Transverse colon (tissue), 4 donors: ENCODE results near the gene CYRIA. TPM values are rescaled to one million over a fixed set of nuclear protein-coding genes. Genes with fewer than 3 reads are reported as not detected.

ENCODE experiments used
- DNase-seq: peaks from one replicate; pipeline ENCODE4 v3.0.0-alpha.2; 2019
- H3K27ac ChIP-seq, 4 donors: fragments of 200-600 bp; sonication (generic); 2 replicates each; pipeline ENCODE4 v1.5.1; 2016 to 2018; ENCODE audit warnings: inconsistent platforms in 4 of 4
- H3K27me3 ChIP-seq: fragments of 200-600 bp; sonication (generic); 2 replicates; pipeline ENCODE4 v1.5.1; 2017; ENCODE audit warnings: inconsistent platforms
- H3K36me3 ChIP-seq, 4 donors: fragments of 200-600 bp; sonication (generic); 2 replicates each; pipeline ENCODE4 v1.5.1; 2017 to 2019; ENCODE audit warnings: inconsistent platforms in 4 of 4
- H3K4me1 ChIP-seq, 4 donors: fragments of 200-600 bp; sonication (generic); 2 replicates each; pipeline ENCODE4 v1.5.1; 2017 to 2020; ENCODE audit warnings: inconsistent platforms in 4 of 4
- H3K4me3 ChIP-seq, 4 donors: fragments of 200-600 bp; sonication (generic); 1 replicate in 1 of 4; 2 replicates in 3 of 4; pipeline versions ENCODE4 v1.5.1 to v1.6.1; 2017 to 2019; ENCODE audit warnings: inconsistent platforms in 4 of 4
- H3K9me3 ChIP-seq, 2 donors: fragments of 200-600 bp; sonication (generic); 2 replicates each; pipeline ENCODE4 v1.5.1; 2017 to 2019; ENCODE audit warnings: inconsistent platforms in 2 of 2
- CTCF ChIP-seq, 5 experiments: fragments of 200-600 bp in 3 of 5; fragments of 450-650 bp in 2 of 5; sonication (generic) in 3 of 5; IDR thresholded peaks; 1 replicate in 2 of 5; 2 replicates in 3 of 5; pipeline ENCODE4 v1.5.1; 2016 to 2017; ENCODE audit warnings: antibody characterized with exemption in 5 of 5, inconsistent platforms in 3 of 5, mild to moderate bottlenecking in 2 of 5, moderate library complexity in 1 of 5
- EP300 ChIP-seq: sonication (generic); formaldehyde crosslinking; IDR thresholded peaks from one replicate; pipeline ENCODE4 v1.6.1; 2017; ENCODE audit warnings: antibody characterized with exemption, low read depth
- POLR2A ChIP-seq: fragments of 450-650 bp; IDR thresholded peaks from one replicate; pipeline ENCODE4 v1.6.1; 2016; ENCODE audit warnings: antibody characterized with exemption, mild to moderate bottlenecking, moderate library complexity
- POLR2AphosphoS5 ChIP-seq, 3 donors: sonication (generic); formaldehyde crosslinking; IDR thresholded peaks; one replicate each; pipeline ENCODE4 v1.6.1; 2016; ENCODE audit warnings: antibody characterized with exemption in 3 of 3
- WGBS, 2 donors: methylation state at CpG; one replicate each; pipeline ENCODE4 v1.1.5; 2018; ENCODE audit warnings: low coverage in 1 of 2; 5-methylcytosine and 5-hydroxymethylcytosine counted together
- in situ Hi-C, 4 donors: fragments of 200-750 bp; cut with MboI; loops; one replicate each; pipeline versions ENCODE4 v1.15.0 to v1.15.1; 2017; ENCODE audit warnings: low sequenced_read_pairs in 3 of 4, low pct_ligation_motif_present in 1 of 4, low pct_unique_long_range_greater_than_20kb in 1 of 4
- intact Hi-C: fragments of 100-400 bp; cut with DNase I; formaldehyde crosslinking; loops from one replicate; pipeline ENCODE4 v1.15.1; 2023; ENCODE audit warnings: low total_unique reads
- total RNA-seq, 4 donors: library from RNA; depleted of rRNA; stranded (reverse); fragments of >200 nt; gene quantifications; one replicate each; pipeline ENCODE4 v1.1.0, GENCODE V29; 2016

CYRIA gene
- total RNA-seq, 4 donors from 2014 or later, result 0.20 to 8.4 (median 2.6) TPM

DNA sequence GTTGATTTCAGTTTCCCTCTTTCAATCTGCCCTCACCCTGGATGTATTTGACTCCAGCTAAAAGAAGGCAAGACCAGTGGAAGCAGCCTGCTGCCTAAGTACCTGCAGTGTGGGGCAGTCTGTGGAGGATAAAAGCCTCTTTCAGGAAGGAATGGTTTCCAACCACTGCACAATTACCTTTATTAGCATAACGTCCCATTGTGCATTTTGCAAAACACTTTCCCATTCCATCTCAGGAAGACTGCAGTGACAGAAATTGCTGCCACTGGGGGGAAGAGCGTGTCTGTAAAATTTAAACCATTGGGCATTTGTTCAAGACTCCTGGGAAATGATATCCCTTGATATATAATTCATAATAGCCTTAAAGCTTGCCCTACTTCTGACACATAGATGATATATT, 26.2 kb downstream of the CYRIA start:
- 20 to 54% methylated on average over 1 to 2 of the region's 2 CpGs for WGBS, 2 donors
- Histone ChIP-seq H3K36me3 (no peaks in the 10 kb centered on the region), H3K4me3 (no peak overlapping the region), H3K4me1 (peaks cover 0 to 16% (median 8%) of the 10 kb centered on the region in 4 donors), H3K27ac (no peak overlapping the region), H3K9me3 (no peaks in the 10 kb centered on the region), H3K27me3 (no peaks in the 10 kb centered on the region)
- no peak for DNase-seq
- intact Hi-C loops (loop anchor here (5.0 kb wide), 1 partner anchor 118 kb away; no protein-coding TSS in a partner anchor), in situ Hi-C loops (no loop called here)
- TF ChIP-seq POLR2A (no peak), EP300 (no peak), POLR2AphosphoS5 (IDR thresholded peaks at IDR 0.05) (no peak), CTCF (IDR thresholded peaks at IDR 0.05) (no peak)

GRCh38 chr2:16638946-16639345, 26.7 kb downstream of the CYRIA start:
- Histone ChIP-seq H3K4me1 (peaks cover 0 to 16% (median 8%) of the 10 kb centered on the region in 4 donors), H3K36me3 (no peaks in the 10 kb centered on the region), H3K4me3 (no peak overlapping the region), H3K27me3 (no peaks in the 10 kb centered on the region), H3K9me3 (no peaks in the 10 kb centered on the region), H3K27ac (no peak overlapping the region)
- in situ Hi-C loops, result no loop called here
- intact Hi-C loops, result loop anchor here (5.0 kb wide), 1 partner anchor 118 kb away; no protein-coding TSS in a partner anchor
- 54 to 59% methylated on average over 8 of the region's 8 CpGs for WGBS, 2 donors
- TF ChIP-seq POLR2A (no peak), CTCF (IDR thresholded peaks at IDR 0.05) (no peak), POLR2AphosphoS5 (IDR thresholded peaks at IDR 0.05) (no peak), EP300 (no peak)
- DNase-seq, result no peak

GRCh38 chr2:16637304-16637703, 28.3 kb downstream of the CYRIA start:
- H3K9me3 ChIP-seq, result no peaks in the 10 kb centered on the region
- no peak for TF ChIP-seq EP300
- no peak for TF ChIP-seq CTCF (IDR thresholded peaks at IDR 0.05)
- TF ChIP-seq POLR2A, result no peak
- no peak for TF ChIP-seq POLR2AphosphoS5 (IDR thresholded peaks at IDR 0.05)
- no peaks in the 10 kb centered on the region for H3K27me3 ChIP-seq
- in situ Hi-C loops, result no loop called here
- WGBS, 2 donors, result 65 to 80% methylated on average over 1 of the region's 1 CpG
- H3K4me3 ChIP-seq, result no peak overlapping the region
- H3K36me3 ChIP-seq, result no peaks in the 10 kb centered on the region
- intact Hi-C loops, result loop anchor here (5.0 kb wide), 1 partner anchor 120 kb away; no protein-coding TSS in a partner anchor
- peaks cover 0 to 16% (median 8%) of the 10 kb centered on the region in 4 donors for H3K4me1 ChIP-seq
- DNase-seq, result no peak
- H3K27ac ChIP-seq, result no peak overlapping the region

DNA sequence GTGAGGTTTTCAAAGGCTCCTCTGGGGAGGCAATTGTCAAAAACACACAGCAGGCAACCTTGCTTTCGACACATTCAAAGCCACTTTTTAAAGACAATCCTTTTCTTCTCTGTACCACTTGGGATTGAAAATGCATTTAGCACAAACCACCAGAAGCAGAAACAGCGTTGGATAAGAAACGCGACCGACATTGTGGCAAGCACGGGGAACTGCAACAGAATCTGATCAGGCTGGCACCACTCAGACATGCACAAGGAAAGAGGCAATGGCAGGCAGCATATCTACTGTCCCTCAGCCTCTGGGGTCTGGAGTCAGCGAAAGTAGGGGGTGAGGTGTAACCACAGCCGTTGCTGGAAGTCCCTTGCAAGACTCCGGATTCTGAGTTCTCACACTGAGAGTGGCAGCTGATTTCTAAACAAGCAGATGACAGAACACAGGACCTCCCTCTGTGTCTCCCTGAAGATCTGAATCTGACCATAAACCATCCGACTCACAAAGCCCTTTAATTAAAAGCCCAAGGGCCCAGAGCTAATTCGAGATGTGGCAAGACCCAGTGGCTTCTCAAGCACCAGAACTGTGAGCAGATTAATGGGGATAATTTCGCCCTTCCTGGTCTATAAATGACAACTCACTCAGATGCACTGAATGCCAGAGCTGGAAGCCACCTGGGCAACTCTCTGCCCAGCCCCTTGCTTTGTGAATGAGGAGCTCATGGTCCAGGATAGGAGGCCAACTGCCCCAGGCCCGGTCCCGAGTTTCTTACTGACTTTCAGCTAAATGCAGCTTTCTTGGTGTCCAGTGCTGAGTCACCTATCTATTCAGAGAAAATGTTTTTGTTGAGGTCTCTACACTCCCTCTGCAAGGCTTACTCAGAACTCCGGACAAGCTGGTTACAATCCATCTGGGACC, 29.6 kb downstream of the CYRIA start:
- TF ChIP-seq POLR2A (no peak), CTCF (IDR thresholded peaks at IDR 0.05) (no peak), EP300 (no peak), POLR2AphosphoS5 (IDR thresholded peaks at IDR 0.05) (no peak)
- H3K4me3 ChIP-seq, result no peak overlapping the region
- H3K36me3 ChIP-seq, result no peaks in the 10 kb centered on the region
- H3K27ac ChIP-seq, result no peak overlapping the region
- intact Hi-C loops, result loop anchor here (5.0 kb wide), 1 partner anchor 121 kb away; no protein-coding TSS in a partner anchor
- no peaks in the 10 kb centered on the region for H3K9me3 ChIP-seq
- 53 to 58% methylated on average over 6 to 15 of the region's 15 CpGs for WGBS, 2 donors
- no peak for DNase-seq
- in situ Hi-C loops, result no loop called here
- no peaks in the 10 kb centered on the region for H3K27me3 ChIP-seq
- peaks cover 0 to 14% (median 8%) of the 10 kb centered on the region in 4 donors for H3K4me1 ChIP-seq
